Lower leg skin (tissue), 3 donors: ENCODE data around the gene ANO1.

Experiments
- CTCF ChIP-seq, 3 donors: fragments of 450-650 bp; IDR thresholded peaks; one replicate each; pipeline ENCODE4 v1.5.1; 2016; ENCODE audit warnings: antibody characterized with exemption in 3 of 3, mild to moderate bottlenecking in 3 of 3, moderate library complexity in 2 of 3
- POLR2A ChIP-seq, 2 donors: fragments of 450-650 bp; IDR thresholded peaks; one replicate each; pipeline ENCODE4 v1.6.1; 2016 to 2017; ENCODE audit warnings: antibody characterized with exemption in 2 of 2, mild to moderate bottlenecking in 1 of 2, moderate library complexity in 1 of 2

- TF ChIP-seq CTCF (IDR thresholded peaks at IDR 0.05) (no peak), POLR2A (IDR thresholded peaks at IDR 0.05) (no peak)
These were observed 11.5 kb downstream of the ANO1 start for GRCh38 chr11:70089631-70090030.
